GM18858 (cell line): ENCODE measurements around the gene FGL2.
A peak's percentile ranks its signal among the peaks of the same experiment; 100 is the strongest.
"Not testable (repeated sequence)": the region's sequence is repeated elsewhere in the genome, so short reads cannot be mapped to it uniquely, and the experiment has no call there.

ENCODE experiments used
- ATAC-seq: cut with Tn5 transposase; IDR thresholded peaks from one replicate; pipeline ENCODE4 v1.9.1; 2021; ENCODE audit not compliant: unreplicated experiment

FGL2 gene

DNA sequence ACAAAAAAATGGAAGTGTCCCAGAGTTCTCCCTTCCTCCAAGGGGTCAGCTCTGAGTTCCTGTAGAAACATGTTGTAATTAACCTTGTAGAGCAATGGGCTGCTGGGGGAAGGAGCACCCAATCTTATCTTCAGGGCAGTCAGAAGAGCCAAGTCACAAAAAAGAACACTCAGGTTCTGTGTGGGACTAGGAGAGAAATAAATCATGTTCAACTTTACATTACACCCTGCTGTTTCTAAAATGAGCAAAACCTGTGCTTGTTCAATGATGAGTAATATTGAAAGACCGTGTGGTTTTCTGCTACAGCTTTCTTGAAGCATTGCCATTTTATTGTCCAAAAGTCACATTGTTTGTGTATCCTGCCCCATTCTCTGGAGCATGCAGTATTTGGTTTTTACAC lies 42.6 kb downstream of the FGL2 start:
- peak; percentile 71 for ATAC-seq

DNA sequence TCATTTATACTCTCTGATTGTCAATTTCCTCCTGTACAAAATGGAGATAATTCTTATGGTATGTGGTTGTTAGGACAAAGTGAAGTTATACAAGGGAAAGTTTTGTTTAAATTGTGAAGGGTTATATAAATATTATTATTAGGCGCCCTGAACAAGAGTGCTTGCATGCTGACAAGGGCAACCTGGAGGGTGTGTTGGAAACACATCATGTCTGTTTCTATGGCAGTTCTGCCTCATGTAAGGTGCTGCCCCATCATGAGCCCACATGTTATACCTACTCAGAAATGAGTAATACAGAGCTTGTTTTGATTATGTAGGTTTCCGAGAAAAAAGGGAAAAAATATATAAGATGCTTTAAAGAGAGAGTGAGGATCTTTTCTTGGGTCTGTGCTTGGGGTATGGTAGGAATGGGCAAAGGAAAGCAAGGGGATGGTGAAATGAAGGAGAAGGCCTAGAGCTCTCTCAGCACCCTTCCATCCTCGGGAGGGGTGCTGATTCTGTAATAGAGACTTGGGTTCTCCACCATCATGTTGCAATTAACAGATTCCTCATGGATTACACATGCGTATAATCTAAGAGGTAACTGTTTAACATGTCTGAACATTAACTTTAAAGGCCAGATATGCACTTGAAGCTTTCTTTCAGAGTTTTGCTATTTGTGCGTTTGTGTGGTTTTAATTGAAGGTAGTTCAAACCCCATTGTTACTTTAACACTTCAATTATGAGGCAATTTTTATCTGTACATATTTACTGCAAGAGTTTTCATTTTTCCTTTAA lies 43.8 kb downstream of the FGL2 start:
- ATAC-seq = not testable (repeated sequence)

DNA sequence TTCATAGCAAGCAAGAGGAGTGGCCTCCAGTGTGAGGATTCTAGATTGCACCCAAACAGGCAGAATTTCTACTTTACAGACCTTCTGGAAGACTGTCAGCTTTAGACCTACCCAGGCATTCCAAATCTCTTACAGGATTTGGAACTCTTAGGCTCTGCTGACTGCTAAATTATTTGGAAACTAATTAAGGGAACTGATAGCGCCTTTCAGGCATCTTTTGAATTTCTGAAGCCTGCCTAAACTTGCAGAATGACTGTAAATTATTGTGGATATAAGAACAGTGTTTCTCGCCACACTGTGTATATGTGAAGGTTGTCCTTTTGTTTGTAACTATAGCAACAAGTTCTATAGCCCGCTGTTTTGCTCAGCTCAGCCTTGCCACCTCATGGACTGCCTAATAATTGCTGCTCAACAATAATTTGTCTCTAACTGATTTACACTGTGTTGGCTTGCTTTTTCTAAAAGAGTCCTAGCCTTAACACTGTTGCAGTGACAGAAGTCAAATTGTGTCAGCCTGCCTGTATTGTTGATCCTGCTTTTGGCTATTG lies 44.6 kb downstream of the FGL2 start:
- peak; percentile 39 for ATAC-seq

DNA sequence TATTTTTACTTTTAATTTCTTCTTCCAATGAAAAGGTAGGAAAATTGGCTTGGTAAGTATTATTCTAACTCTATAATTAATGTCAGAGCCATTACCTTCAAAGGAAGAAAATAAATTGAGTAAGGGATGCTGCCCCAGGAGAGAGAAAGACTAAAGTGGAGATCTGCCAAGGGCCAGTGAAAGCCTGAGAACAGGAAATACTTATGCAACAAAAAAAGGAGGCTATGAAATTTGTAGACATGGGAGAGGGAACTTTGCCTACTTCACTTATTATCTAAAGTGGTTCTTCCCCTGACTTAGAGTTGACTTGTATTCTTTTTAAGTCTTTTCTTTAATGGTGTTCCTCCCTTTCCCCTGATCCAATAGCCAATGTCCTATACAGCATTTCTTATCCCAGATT lies 47.4 kb downstream of the FGL2 start:
- not testable (repeated sequence) for ATAC-seq
